Thoracic aorta (tissue), 2 donors: Measurements from ENCODE around the gene ERVK3-1. TPM values are rescaled to one million over a fixed set of nuclear protein-coding genes. Genes with fewer than 3 reads are reported as not detected.

Source experiments
- ATAC-seq: fragments of 150-250 bp; one replicate; pipeline ENCODE4 v1.8.0; 2017; ENCODE audit warnings: low read depth; ENCODE audit not compliant: insufficient number of reproducible peaks, low FRiP score
- DNase-seq: peaks from one replicate; pipeline ENCODE4 v3.0.0-alpha.2; 2020; ENCODE audit warnings: low spot score
- H3K27ac ChIP-seq, 2 donors: fragments of 200-600 bp; sonication (generic); 1 replicate in 1 of 2; 2 replicates in 1 of 2; pipeline ENCODE4 v1.5.1; 2016; ENCODE audit warnings: mild to moderate bottlenecking in 2 of 2, moderate library complexity in 2 of 2
- H3K27me3 ChIP-seq: fragments of 200-600 bp; sonication (generic); replicated peaks from 2 replicates; pipeline ENCODE4 v1.6.0; 2016; ENCODE audit warnings: mild to moderate bottlenecking; ENCODE audit not compliant: insufficient read depth
- H3K36me3 ChIP-seq: fragments of 200-600 bp; sonication (generic); one replicate; pipeline ENCODE4 v1.5.1; 2016
- H3K4me1 ChIP-seq, 2 donors: fragments of 200-600 bp; sonication (generic); 1 replicate in 1 of 2; 2 replicates in 1 of 2; pipeline versions ENCODE4 v1.5.1 to v1.6.0; 2016; ENCODE audit warnings: low read depth in 2 of 2, mild to moderate bottlenecking in 1 of 2; ENCODE audit not compliant: control insufficient read depth in 1 of 2
- H3K4me3 ChIP-seq: fragments of 200-600 bp; sonication (generic); 2 replicates; pipeline ENCODE4 v1.5.1; 2016; ENCODE audit warnings: mild to moderate bottlenecking
- H3K9me3 ChIP-seq: fragments of 200-600 bp; sonication (generic); 2 replicates; pipeline ENCODE4 v1.5.1; 2016
- CTCF ChIP-seq: fragments of 200-600 bp; sonication (generic); IDR thresholded peaks from one replicate; pipeline ENCODE4 v1.5.1; 2019; ENCODE audit warnings: antibody characterized with exemption
- total RNA-seq, 2 donors: library from RNA; depleted of rRNA; stranded (reverse); fragments of >200 nt; gene quantifications; one replicate each; pipeline versions ENCODE4 v1.1.0 to v1.2.3, GENCODE V29; 2016

ERVK3-1 gene
- total RNA-seq, 2 donors from 2014 or later: 37.4 to 87.9 TPM

DNA sequence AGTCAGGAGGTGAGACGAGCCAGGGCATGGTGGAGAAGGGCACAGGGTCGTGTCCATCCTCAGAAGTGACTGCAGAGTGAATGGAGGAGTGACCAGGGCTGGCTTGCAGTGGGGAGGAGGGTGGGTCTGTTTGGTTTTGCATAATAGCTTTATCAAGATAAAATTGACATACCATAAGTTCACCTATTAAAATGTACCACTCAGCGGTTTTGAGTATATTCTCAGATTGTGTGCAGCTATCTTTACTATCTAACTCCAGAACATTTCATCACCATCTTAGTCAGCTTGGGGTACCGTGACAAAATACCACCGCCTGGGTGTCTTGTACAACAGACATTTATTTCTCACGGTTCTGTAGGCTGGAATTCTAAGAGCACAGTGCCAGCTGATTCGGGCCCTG is 13.2 kb upstream of the ERVK3-1 start:
- no peaks in the 10 kb centered on the region for H3K27me3 ChIP-seq
- no peak for ATAC-seq

DNA sequence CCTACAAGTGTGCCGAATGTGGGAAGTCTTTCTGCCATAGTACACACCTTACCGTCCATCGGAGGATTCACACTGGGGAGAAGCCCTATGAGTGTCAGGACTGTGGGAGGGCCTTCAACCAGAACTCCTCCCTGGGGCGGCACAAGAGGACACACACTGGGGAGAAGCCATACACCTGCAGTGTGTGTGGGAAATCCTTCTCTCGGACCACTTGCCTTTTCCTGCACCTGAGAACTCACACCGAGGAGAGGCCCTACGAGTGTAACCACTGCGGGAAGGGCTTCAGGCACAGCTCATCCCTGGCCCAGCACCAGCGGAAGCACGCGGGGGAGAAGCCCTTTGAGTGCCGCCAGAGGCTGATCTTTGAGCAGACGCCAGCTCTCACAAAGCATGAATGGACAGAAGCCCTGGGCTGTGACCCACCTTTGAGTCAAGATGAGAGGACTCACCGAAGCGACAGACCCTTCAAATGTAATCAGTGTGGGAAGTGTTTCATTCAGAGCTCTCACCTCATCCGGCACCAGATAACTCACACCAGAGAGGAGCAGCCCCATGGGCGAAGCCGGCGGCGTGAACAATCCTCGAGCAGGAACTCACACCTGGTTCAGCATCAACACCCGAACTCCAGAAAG is 10.3 kb upstream of the ERVK3-1 start:
- Histone ChIP-seq H3K27ac (no peak overlapping the region), H3K36me3 (peaks cover 72% of the 10 kb centered on the region), H3K27me3 (no peaks in the 10 kb centered on the region), H3K9me3 (peaks cover 40% of the 10 kb centered on the region), H3K4me1 (no peaks in the 10 kb centered on the region), H3K4me3 (no peak overlapping the region)
- ATAC-seq: no peak
- TF ChIP-seq CTCF: no peak
- DNase-seq: no peak

More for the DNA sequence above, 13.2 kb upstream of the ERVK3-1 start:
- H3K4me1 ChIP-seq: no peaks in the 10 kb centered on the region
- no peak for TF ChIP-seq CTCF
- peaks cover 38% of the 10 kb centered on the region for H3K9me3 ChIP-seq
- no peak overlapping the region for H3K27ac ChIP-seq
- no peak for DNase-seq
- H3K36me3 ChIP-seq: peaks cover 82% of the 10 kb centered on the region
- no peak overlapping the region for H3K4me3 ChIP-seq

GRCh38 chr19:58296104-58296503 is 9.1 kb upstream of the ERVK3-1 start:
- no peak for DNase-seq
- ATAC-seq: no peak
- no peaks in the 10 kb centered on the region for H3K27me3 ChIP-seq
- H3K36me3 ChIP-seq: peaks cover 72% of the 10 kb centered on the region
- peaks cover 37% of the 10 kb centered on the region for H3K9me3 ChIP-seq
- no peak overlapping the region for H3K27ac ChIP-seq
- TF ChIP-seq CTCF: no peak
- H3K4me3 ChIP-seq: no peak overlapping the region
- no peaks in the 10 kb centered on the region for H3K4me1 ChIP-seq

- no peak for ATAC-seq
- peaks cover 5 to 6% of the 10 kb centered on the region in 2 donors for H3K4me1 ChIP-seq
- no peaks in the 10 kb centered on the region for H3K27me3 ChIP-seq
- no peak overlapping the region for H3K27ac ChIP-seq
- H3K36me3 ChIP-seq: peaks cover 29% of the 10 kb centered on the region
- no peak overlapping the region for H3K4me3 ChIP-seq
- H3K9me3 ChIP-seq: peaks cover 9% of the 10 kb centered on the region
- no peak for TF ChIP-seq CTCF
- no peak for DNase-seq
Measured at GRCh38 chr19:58300620-58301019, 4.6 kb upstream of the ERVK3-1 start.

- no peak for TF ChIP-seq CTCF
Measured at GRCh38 chr19:58304255-58304654, 922 bp upstream of the ERVK3-1 start.

More at GRCh38 chr19:58304255-58304654, 922 bp upstream of the ERVK3-1 start:
- H3K27ac ChIP-seq: peak overlapping the region; percentile 85 to 90
- H3K36me3 ChIP-seq: peaks cover 29% of the 10 kb centered on the region
- no peak for ATAC-seq
- DNase-seq: no peak
- H3K4me3 ChIP-seq: peak overlapping the region; percentile 96
- peaks cover 13 to 19% of the 10 kb centered on the region in 2 donors for H3K4me1 ChIP-seq
- no peaks in the 10 kb centered on the region for H3K9me3 ChIP-seq
- H3K27me3 ChIP-seq: no peaks in the 10 kb centered on the region
